GM19455 (cell line): ENCODE data around the gene GNG11.
A peak's percentile ranks its signal among the peaks of the same experiment; 100 is the strongest.

Experiments
- ATAC-seq: cut with Tn5 transposase; IDR thresholded peaks from one replicate; pipeline ENCODE4 v1.9.1; 2021; ENCODE audit not compliant: unreplicated experiment

The GNG11 gene

GRCh38 chr7:93945756-93946535 is 24.4 kb downstream of the GNG11 start:
- no peak for ATAC-seq

GRCh38 chr7:93948106-93948505 is 26.6 kb downstream of the GNG11 start:
- ATAC-seq: no peak

GRCh38 chr7:93948873-93949272 is 27.3 kb downstream of the GNG11 start:
- ATAC-seq: no peak

- no peak for ATAC-seq
These were observed 27.9 kb downstream of the GNG11 start for GRCh38 chr7:93949423-93949822.

- peak; percentile 81 for ATAC-seq
These were observed 33.8 kb downstream of the GNG11 start for GRCh38 chr7:93955304-93955703.

GRCh38 chr7:93957767-93958166 is 36.2 kb downstream of the GNG11 start:
- no peak for ATAC-seq

- no peak for ATAC-seq
These were observed 36.7 kb downstream of the GNG11 start for GRCh38 chr7:93958216-93958615.

- no peak for ATAC-seq
These were observed 37.1 kb downstream of the GNG11 start for GRCh38 chr7:93958651-93959050.

GRCh38 chr7:93960986-93961385 is 39.5 kb downstream of the GNG11 start:
- ATAC-seq: no peak

- no peak for ATAC-seq
These were observed 42.7 kb downstream of the GNG11 start for GRCh38 chr7:93964262-93964661.

GRCh38 chr7:93964813-93965212 is 43.3 kb downstream of the GNG11 start:
- ATAC-seq: no peak

- ATAC-seq: no peak
These were observed 47.5 kb downstream of the GNG11 start for GRCh38 chr7:93968911-93969620.

GRCh38 chr7:93972029-93972725 is 50.6 kb downstream of the GNG11 start:
- ATAC-seq: no peak

- no peak for ATAC-seq
These were observed 51.6 kb downstream of the GNG11 start for GRCh38 chr7:93973134-93973533.

- no peak for ATAC-seq
These were observed 55.8 kb downstream of the GNG11 start for GRCh38 chr7:93977211-93977950.
